Mesenchymal stem cell (in vitro differentiated cells and primary cell): Measurements from ENCODE around the gene CPNE8.

Experiments used
- DNase-seq: peaks from one replicate; pipeline ENCODE4 v3.0.0-alpha.2; 2013
- H2AFZ ChIP-seq: one replicate; pipeline ENCODE4 v1.6.1; 2013; ENCODE audit warnings: low read depth, mild to moderate bottlenecking, control low read depth, inconsistent platforms, low read length, moderate library complexity
- H2AK5ac ChIP-seq: 2 replicates; pipeline ENCODE4 v1.6.1; 2013; ENCODE audit warnings: low read length, moderate library complexity, mild to moderate bottlenecking, inconsistent platforms; ENCODE audit not compliant: severe bottlenecking
- H2BK120ac ChIP-seq: one replicate; pipeline ENCODE4 v1.6.1; 2013; ENCODE audit warnings: low read depth, mild to moderate bottlenecking, inconsistent platforms, low read length, moderate library complexity
- H2BK12ac ChIP-seq, 2 experiments: one replicate each; pipeline ENCODE4 v1.6.1; 2013; ENCODE audit warnings: inconsistent platforms in 2 of 2, low read length in 2 of 2, mild to moderate bottlenecking in 2 of 2, moderate library complexity in 2 of 2, control low read depth in 1 of 2
- H2BK15ac ChIP-seq: one replicate; pipeline ENCODE4 v1.6.1; 2013; ENCODE audit warnings: mild to moderate bottlenecking, low read depth, inconsistent platforms; ENCODE audit not compliant: poor library complexity, severe bottlenecking
- H2BK5ac ChIP-seq: 2 replicates; pipeline ENCODE4 v1.6.1; 2013; ENCODE audit warnings: low read depth, mild to moderate bottlenecking, low read length, control low read depth, inconsistent platforms; ENCODE audit not compliant: poor library complexity, severe bottlenecking
- H3K14ac ChIP-seq, 2 experiments: one replicate each; pipeline ENCODE4 v1.6.1; 2013; ENCODE audit warnings: inconsistent platforms in 2 of 2, low read length in 2 of 2, control low read depth in 1 of 2, mild to moderate bottlenecking in 1 of 2, moderate library complexity in 1 of 2
- H3K18ac ChIP-seq, 2 experiments: one replicate each; pipeline ENCODE4 v1.6.1; 2013; ENCODE audit warnings: inconsistent platforms in 2 of 2, low read length in 2 of 2, control low read depth in 1 of 2, low read depth in 1 of 2, mild to moderate bottlenecking in 1 of 2
- H3K23ac ChIP-seq, 2 experiments: one replicate each; pipeline ENCODE4 v1.6.1; 2013; ENCODE audit warnings: inconsistent platforms in 2 of 2, low read length in 2 of 2, mild to moderate bottlenecking in 2 of 2, moderate library complexity in 2 of 2, control low read depth in 1 of 2
- H3K27ac ChIP-seq: 2 replicates; pipeline ENCODE4 v1.5.1; 2013; ENCODE audit warnings: mild to moderate bottlenecking, moderate library complexity, low read length, control low read depth, inconsistent platforms; ENCODE audit not compliant: poor library complexity, severe bottlenecking
- H3K27me3 ChIP-seq, 2 experiments: 2 replicates each; pipeline versions ENCODE4 v1.6.1 to v1.7.0; 2013; ENCODE audit warnings: low read length in 2 of 2, mild to moderate bottlenecking in 2 of 2, moderate library complexity in 2 of 2, control low read depth in 1 of 2, inconsistent platforms in 1 of 2; ENCODE audit not compliant: control insufficient read depth in 1 of 2, insufficient read depth in 1 of 2
- H3K36me3 ChIP-seq, 2 experiments: 2 replicates each; pipeline versions ENCODE4 v1.6.1 to v1.7.0; 2013; ENCODE audit warnings: low read length in 2 of 2, control low read depth in 1 of 2, inconsistent platforms in 1 of 2, low read depth in 1 of 2, mild to moderate bottlenecking in 1 of 2; ENCODE audit not compliant: insufficient read depth in 2 of 2, control insufficient read depth in 1 of 2
- H3K4ac ChIP-seq, 2 experiments: one replicate each; pipeline ENCODE4 v1.6.1; 2013; ENCODE audit warnings: inconsistent platforms in 2 of 2, low read length in 2 of 2, mild to moderate bottlenecking in 2 of 2, moderate library complexity in 2 of 2, control low read depth in 1 of 2, low read depth in 1 of 2
- H3K4me1 ChIP-seq: 2 replicates; pipeline ENCODE4 v1.6.1; 2013; ENCODE audit warnings: low read depth, low read length, control low read depth; ENCODE audit not compliant: control insufficient read depth, insufficient read depth
- H3K4me2 ChIP-seq: 2 replicates; pipeline ENCODE4 v1.6.1; 2013; ENCODE audit warnings: low read length, mild to moderate bottlenecking, inconsistent platforms; ENCODE audit not compliant: poor library complexity, severe bottlenecking
- H3K4me3 ChIP-seq, 2 experiments: 2 replicates each; pipeline versions ENCODE4 v1.5.1 to v1.7.0; 2013; ENCODE audit warnings: low read length in 2 of 2, mild to moderate bottlenecking in 2 of 2, control low read depth in 1 of 2, low read depth in 1 of 2; ENCODE audit not compliant: insufficient read depth in 1 of 2
- H3K79me1 ChIP-seq: replicated peaks from 2 replicates; pipeline ENCODE4 v1.6.1; 2013; ENCODE audit warnings: mild to moderate bottlenecking, control low read depth, low read length, inconsistent platforms; ENCODE audit not compliant: poor library complexity, severe bottlenecking
- H3K9ac ChIP-seq: 2 replicates; pipeline ENCODE4 v1.7.0; 2013; ENCODE audit warnings: mild to moderate bottlenecking, low read length, moderate library complexity
- H3K9me3 ChIP-seq: 2 replicates; pipeline ENCODE4 v1.7.0; 2013; ENCODE audit warnings: mild to moderate bottlenecking, low read length; ENCODE audit not compliant: control insufficient read depth
- H4K8ac ChIP-seq: one replicate; pipeline ENCODE4 v1.6.1; 2013; ENCODE audit warnings: inconsistent platforms, mild to moderate bottlenecking, low read length, moderate library complexity
- H4K91ac ChIP-seq: one replicate; pipeline ENCODE4 v1.6.1; 2013; ENCODE audit warnings: mild to moderate bottlenecking, low read length, inconsistent platforms
- WGBS: methylation state at CpG from one replicate; pipeline ENCODE4 v1.1.7; 2013; ENCODE audit warnings: mixed read lengths; 5-methylcytosine and 5-hydroxymethylcytosine counted together

CPNE8 gene

GRCh38 chr12:38653650-38654049 lies 251.7 kb downstream of the CPNE8 start:
- no peak for DNase-seq
- Histone ChIP-seq H3K4me2 (no peak overlapping the region), H3K18ac (no peak overlapping the region), H2BK5ac (no peak overlapping the region), H3K23ac (no peak overlapping the region), H4K91ac (no peak overlapping the region), H3K27ac (no peak overlapping the region), H3K9ac (no peak overlapping the region), H3K79me1 (no peaks in the 10 kb centered on the region), H2BK12ac (no peak overlapping the region), H2AK5ac (no peak overlapping the region), H3K4me3 (no peak overlapping the region), H2BK120ac (no peak overlapping the region), H3K9me3 (no peaks in the 10 kb centered on the region), H4K8ac (no peak overlapping the region), H2BK15ac (no peak overlapping the region), H3K4ac (no peak overlapping the region), H3K14ac (no peak overlapping the region), H3K27me3 (no peaks in the 10 kb centered on the region), H3K36me3 (peaks cover 0 to 3% of the 10 kb centered on the region in 2 experiments), H2AFZ (no peak overlapping the region), H3K4me1 (no peaks in the 10 kb centered on the region)
- WGBS, result 100% methylated on average over 2 of the region's 2 CpGs

GRCh38 chr12:38648813-38649212 lies 256.6 kb downstream of the CPNE8 start:
- Histone ChIP-seq H3K23ac (no peak overlapping the region), H3K4me3 (no peak overlapping the region), H2AK5ac (no peak overlapping the region), H3K27me3 (no peaks in the 10 kb centered on the region), H3K9me3 (no peaks in the 10 kb centered on the region), H3K36me3 (peaks cover 0 to 3% of the 10 kb centered on the region in 2 experiments), H4K91ac (no peak overlapping the region), H3K18ac (no peak overlapping the region), H2BK12ac (no peak overlapping the region), H2BK120ac (no peak overlapping the region), H2BK15ac (no peak overlapping the region), H4K8ac (no peak overlapping the region), H3K4me1 (no peaks in the 10 kb centered on the region), H2BK5ac (no peak overlapping the region), H3K4me2 (no peak overlapping the region), H3K9ac (no peak overlapping the region), H2AFZ (no peak overlapping the region), H3K79me1 (no peaks in the 10 kb centered on the region), H3K4ac (no peak overlapping the region), H3K27ac (no peak overlapping the region), H3K14ac (no peak overlapping the region)
- 100% methylated on average over 1 of the region's 1 CpG for WGBS
- DNase-seq, result no peak

GRCh38 chr12:38646146-38646545 lies 259.2 kb downstream of the CPNE8 start:
- WGBS, result 84% methylated on average over 3 of the region's 4 CpGs
- no peak overlapping the region for H4K91ac ChIP-seq
- no peaks in the 10 kb centered on the region for H3K79me1 ChIP-seq

DNA sequence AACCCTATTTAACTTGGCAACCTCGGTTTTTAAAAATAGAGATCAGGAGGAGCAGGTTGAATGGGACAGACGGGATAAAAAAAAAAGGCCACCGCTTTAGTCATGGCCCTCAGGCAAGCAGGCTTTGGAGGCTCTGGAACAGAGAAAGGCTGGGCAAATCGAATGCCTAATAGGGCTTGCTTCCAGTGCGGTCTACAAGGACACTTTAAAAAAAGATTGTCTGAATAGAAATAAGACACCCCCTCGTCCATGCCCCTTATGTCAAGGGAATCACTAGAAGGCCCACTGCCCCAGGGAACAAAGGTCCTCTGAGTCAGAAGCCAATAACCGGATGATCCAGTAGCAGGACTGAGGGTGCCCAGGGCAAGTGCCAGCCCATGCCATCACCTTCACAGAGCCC lies 265.8 kb downstream of the CPNE8 start:
- WGBS, result 64% methylated on average over 7 of the region's 7 CpGs
- Histone ChIP-seq H3K23ac (no peak overlapping the region), H2BK12ac (no peak overlapping the region), H3K4me1 (no peaks in the 10 kb centered on the region), H3K4me3 (no peak overlapping the region), H2AFZ (no peak overlapping the region), H3K4me2 (no peak overlapping the region), H2BK15ac (no peak overlapping the region), H3K14ac (no peak overlapping the region), H4K91ac (no peak overlapping the region), H2AK5ac (no peak overlapping the region), H4K8ac (no peak overlapping the region), H3K9me3 (no peaks in the 10 kb centered on the region), H3K27me3 (no peaks in the 10 kb centered on the region), H3K4ac (no peak overlapping the region), H3K79me1 (no peaks in the 10 kb centered on the region), H3K9ac (no peak overlapping the region), H2BK5ac (no peak overlapping the region), H3K36me3 (no peaks in the 10 kb centered on the region), H3K18ac (no peak overlapping the region), H2BK120ac (no peak overlapping the region), H3K27ac (no peak overlapping the region)
- no peak for DNase-seq

More at GRCh38 chr12:38646146-38646545, 259.2 kb downstream of the CPNE8 start:
- Histone ChIP-seq H3K4me1 (no peaks in the 10 kb centered on the region), H3K4me3 (no peak overlapping the region), H2BK5ac (no peak overlapping the region), H2BK15ac (no peak overlapping the region), H3K9ac (no peak overlapping the region), H3K14ac (no peak overlapping the region), H3K23ac (no peak overlapping the region), H3K4me2 (no peak overlapping the region), H3K36me3 (no peaks in the 10 kb centered on the region), H2BK12ac (no peak overlapping the region), H4K8ac (no peak overlapping the region), H2BK120ac (no peak overlapping the region), H2AFZ (no peak overlapping the region), H3K4ac (no peak overlapping the region), H3K27ac (no peak overlapping the region), H3K18ac (no peak overlapping the region), H2AK5ac (no peak overlapping the region), H3K9me3 (no peaks in the 10 kb centered on the region), H3K27me3 (no peaks in the 10 kb centered on the region)
- DNase-seq, result no peak
